Brain microvascular endothelial cell (primary cell): Measurements from ENCODE around the gene CACNB1.

Experiments
- DNase-seq: peaks from one replicate; pipeline ENCODE4 v3.0.0-alpha.2; 2020
- H3K27ac ChIP-seq: fragments of 250-450 bp; sonication (Bioruptor Pico); 2 replicates; pipeline ENCODE4 v1.5.1; 2020; ENCODE audit warnings: mild to moderate bottlenecking, moderate library complexity
- H3K27me3 ChIP-seq: fragments of 250-450 bp; sonication (Bioruptor Pico); replicated peaks from 2 replicates; pipeline ENCODE4 v1.5.1; 2020; ENCODE audit warnings: mild to moderate bottlenecking
- H3K36me3 ChIP-seq: fragments of 250-450 bp; sonication (Bioruptor Pico); replicated peaks from 2 replicates; pipeline ENCODE4 v1.5.1; 2020; ENCODE audit warnings: mild to moderate bottlenecking
- H3K4me3 ChIP-seq: 2 replicates; pipeline ENCODE4 v1.5.1; 2011; ENCODE audit warnings: low read depth, mild to moderate bottlenecking, control low read depth, low read length, moderate library complexity
- in situ Hi-C: cut with HindIII; loops from 2 replicates; pipeline ENCODE4 v1.10.0; 2017; ENCODE audit warnings: low sequenced_read_pairs, low pct_ligation_motif_present
- TF ChIP-seq, protein P1 (sequence below): IDR thresholded peaks from 2 replicates; pipeline ENCODE4 v1.5.1; 2011; ENCODE audit warnings: low read depth, mild to moderate bottlenecking, moderate library complexity, low read length, control low read depth, inconsistent platforms; ENCODE audit errors: missing control alignments

The CACNB1 gene

DNA sequence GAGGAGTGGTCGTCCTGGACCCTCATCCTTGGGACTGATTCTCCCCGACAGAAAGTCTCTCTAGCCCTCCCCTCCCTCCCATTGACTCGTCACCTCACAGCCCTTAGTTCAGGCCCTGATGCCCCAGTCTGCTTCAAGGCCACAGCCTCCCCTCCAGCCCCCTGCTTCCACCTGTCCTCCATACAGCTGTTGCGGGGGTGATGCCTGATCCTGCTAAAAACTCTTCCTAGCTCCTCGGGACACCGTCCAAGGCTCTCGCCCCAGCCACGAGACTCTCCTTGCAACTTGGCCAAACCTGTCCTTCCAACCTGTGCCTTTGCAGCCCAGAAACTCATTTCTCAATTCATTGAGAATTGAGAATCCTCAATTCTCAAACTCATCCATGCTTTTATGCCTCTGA, 21.4 kb upstream of the CACNB1 start:
- Histone ChIP-seq H3K27me3 (peaks cover 12% of the 10 kb centered on the region), H3K27ac (no peak overlapping the region), H3K36me3 (no peaks in the 10 kb centered on the region), H3K4me3 (no peak overlapping the region)
- in situ Hi-C loops = no loop called here
- TF ChIP-seq, protein P1, sequence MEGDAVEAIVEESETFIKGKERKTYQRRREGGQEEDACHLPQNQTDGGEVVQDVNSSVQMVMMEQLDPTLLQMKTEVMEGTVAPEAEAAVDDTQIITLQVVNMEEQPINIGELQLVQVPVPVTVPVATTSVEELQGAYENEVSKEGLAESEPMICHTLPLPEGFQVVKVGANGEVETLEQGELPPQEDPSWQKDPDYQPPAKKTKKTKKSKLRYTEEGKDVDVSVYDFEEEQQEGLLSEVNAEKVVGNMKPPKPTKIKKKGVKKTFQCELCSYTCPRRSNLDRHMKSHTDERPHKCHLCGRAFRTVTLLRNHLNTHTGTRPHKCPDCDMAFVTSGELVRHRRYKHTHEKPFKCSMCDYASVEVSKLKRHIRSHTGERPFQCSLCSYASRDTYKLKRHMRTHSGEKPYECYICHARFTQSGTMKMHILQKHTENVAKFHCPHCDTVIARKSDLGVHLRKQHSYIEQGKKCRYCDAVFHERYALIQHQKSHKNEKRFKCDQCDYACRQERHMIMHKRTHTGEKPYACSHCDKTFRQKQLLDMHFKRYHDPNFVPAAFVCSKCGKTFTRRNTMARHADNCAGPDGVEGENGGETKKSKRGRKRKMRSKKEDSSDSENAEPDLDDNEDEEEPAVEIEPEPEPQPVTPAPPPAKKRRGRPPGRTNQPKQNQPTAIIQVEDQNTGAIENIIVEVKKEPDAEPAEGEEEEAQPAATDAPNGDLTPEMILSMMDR = no peak
- DNase-seq = no peak

DNA sequence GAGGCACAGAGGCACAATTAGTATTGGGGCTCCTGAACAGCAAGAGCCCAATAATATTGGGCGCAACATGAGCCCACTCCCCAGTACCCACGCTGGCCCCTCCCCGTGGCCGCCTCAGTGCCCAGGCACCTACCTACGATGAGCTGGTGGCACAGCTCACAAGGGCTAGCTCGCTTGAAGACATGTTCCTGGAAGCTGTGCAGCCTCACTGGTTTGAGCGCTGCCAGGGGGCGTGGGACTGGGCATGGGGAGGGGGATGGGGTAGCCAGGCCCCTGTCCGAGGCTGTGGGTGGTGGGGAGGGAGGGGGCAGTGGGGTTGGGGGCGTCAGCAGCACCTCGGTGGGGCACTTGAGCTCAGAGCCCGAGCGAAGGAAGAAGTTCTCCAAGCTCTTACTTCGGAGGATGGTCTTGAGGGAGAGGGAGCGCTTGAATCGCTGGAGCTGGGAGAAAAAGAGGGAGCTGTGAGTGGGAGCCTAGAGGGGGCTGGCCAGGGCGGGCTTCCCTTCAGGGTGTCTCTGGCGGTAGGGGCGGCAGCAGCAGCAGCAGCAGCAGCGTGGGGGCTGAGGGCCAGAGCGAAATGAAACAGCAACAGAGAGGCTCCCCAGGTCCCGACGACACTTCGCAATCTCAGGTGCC, 20.4 kb upstream of the CACNB1 start:
- no peak for DNase-seq
- Histone ChIP-seq H3K4me3 (no peak overlapping the region), H3K27me3 (peaks cover 12% of the 10 kb centered on the region), H3K36me3 (no peaks in the 10 kb centered on the region), H3K27ac (no peak overlapping the region)
- TF ChIP-seq, protein P1 = no peak
- in situ Hi-C loops = no loop called here

DNA sequence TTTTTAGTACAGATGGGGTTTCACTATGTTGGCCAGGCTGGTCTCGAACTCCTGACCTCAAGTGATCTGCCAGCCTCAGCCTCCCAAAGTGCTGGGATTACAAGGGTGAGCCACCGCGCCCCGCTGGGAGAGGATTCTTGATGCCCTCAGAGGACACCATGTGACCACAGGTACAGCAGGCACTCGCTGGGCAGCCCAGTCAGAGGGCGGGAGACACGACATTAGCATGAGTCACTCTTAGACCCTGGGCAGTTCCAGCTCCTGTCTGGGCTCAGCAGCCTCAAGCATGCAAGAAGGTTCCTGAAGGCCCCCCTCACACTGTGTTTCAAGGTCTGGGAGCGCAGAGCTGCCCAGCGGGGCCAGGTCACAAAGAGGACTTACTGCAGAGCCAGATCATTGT, 16.4 kb upstream of the CACNB1 start:
- peak; percentile 33 for DNase-seq
- H3K27ac ChIP-seq = no peak overlapping the region
- H3K4me3 ChIP-seq = no peak overlapping the region
- H3K27me3 ChIP-seq = peaks cover 12% of the 10 kb centered on the region
- in situ Hi-C loops = no loop called here
- H3K36me3 ChIP-seq = no peaks in the 10 kb centered on the region
- TF ChIP-seq, protein P1 = no peak

DNA sequence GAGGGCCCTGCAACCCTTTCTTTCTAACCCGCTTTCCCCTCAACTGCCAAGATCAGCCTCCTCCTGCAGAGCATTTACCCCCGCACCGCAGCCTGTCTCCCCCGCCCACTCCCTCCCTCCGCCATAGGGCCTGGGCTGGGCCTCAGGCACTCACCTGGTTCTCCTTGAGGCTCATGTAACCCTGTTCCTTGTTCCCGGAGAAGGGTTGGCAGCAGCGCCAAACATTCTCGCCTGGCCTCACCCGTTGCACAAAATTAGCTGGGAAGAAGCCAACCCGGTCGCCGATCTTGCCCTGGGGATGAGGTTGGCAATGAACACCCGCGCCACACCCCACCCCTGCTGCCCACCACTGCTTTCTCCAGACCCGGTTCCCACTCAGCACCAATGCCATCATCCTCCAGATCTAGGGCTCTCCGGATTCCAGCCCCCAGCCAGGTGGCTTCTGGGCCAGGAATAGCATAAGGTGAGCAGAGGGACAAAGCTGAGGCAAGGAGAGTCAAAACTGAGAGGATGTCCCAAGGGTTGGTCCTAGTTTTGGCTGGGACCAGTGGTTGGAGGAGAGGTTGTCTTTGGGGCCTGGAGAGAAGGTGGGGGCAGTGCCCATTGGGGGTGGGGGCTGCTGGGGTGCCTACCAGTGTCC, 15.5 kb upstream of the CACNB1 start:
- no peak overlapping the region for H3K27ac ChIP-seq
- peaks cover 9% of the 10 kb centered on the region for H3K27me3 ChIP-seq
- no peak for DNase-seq
- in situ Hi-C loops = no loop called here
- TF ChIP-seq, protein P1 = no peak
- H3K36me3 ChIP-seq = no peaks in the 10 kb centered on the region
- no peak overlapping the region for H3K4me3 ChIP-seq

DNA sequence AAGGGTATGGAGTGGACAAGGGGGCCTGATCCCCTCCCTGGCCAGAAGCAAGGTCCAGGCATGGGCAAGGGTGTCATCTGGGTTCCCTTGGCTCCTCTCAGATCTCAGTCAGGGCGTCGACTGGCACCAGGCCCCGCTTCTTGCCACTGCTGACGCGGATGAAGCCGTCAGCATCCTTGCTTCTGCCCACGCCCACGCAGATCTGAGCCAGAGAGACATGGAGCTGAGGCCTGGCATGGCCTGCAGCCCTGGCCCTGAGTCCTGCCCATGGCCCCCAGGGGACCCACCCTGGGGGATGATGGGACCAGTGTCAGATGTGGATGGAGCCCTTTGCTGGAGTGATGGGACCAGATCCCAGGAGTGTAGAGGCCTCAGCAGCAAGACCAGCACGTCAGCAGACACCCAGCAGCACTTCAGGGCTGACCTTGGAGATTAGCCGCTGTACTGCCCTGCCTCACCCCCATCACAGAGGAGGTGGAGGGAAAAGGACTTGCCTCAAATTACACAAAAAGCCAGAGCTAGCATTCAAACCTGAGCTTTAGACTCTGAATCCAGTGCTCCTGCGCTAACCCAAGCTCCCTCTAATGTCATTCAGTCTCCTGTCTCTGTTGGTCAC, 14.8 kb upstream of the CACNB1 start:
- no peak overlapping the region for H3K27ac ChIP-seq
- H3K4me3 ChIP-seq = no peak overlapping the region
- in situ Hi-C loops = no loop called here
- DNase-seq = no peak
- H3K27me3 ChIP-seq = peaks cover 6% of the 10 kb centered on the region
- H3K36me3 ChIP-seq = no peaks in the 10 kb centered on the region
- TF ChIP-seq, protein P1 = no peak
